Measurements from ENCODE around the gene TSC22D2.

- no peak for TF ChIP-seq CTCF (IDR thresholded peaks at IDR 0.05)
- no peak for TF ChIP-seq POLR2A (IDR thresholded peaks at IDR 0.05)
- TF ChIP-seq POLR2AphosphoS5 (IDR thresholded peaks at IDR 0.05): no peak
These were observed 11.9 kb downstream of the TSC22D2 start for GRCh38 chr3:150419959-150420358.

Data from breast epithelium (tissue), 3 donors.